D721Med (cell line): ENCODE data around the gene SPO11.

Experiments used
- DNase-seq: peaks from one replicate; pipeline ENCODE4 v3.0.0; 2011; ENCODE audit warnings: low spot score; ENCODE audit not compliant: insufficient read length
- FAIRE-seq: peaks from 2 replicates; lab custom pipeline; 2011; peaks lifted over from hg19 to GRCh38; lab: Jason Lieb, UNC
- CTCF ChIP-seq: IDR thresholded peaks from 2 replicates; pipeline ENCODE4 v1.5.1; 2012; ENCODE audit warnings: mild to moderate bottlenecking, control low read depth; ENCODE audit not compliant: insufficient read depth; ENCODE audit errors: missing control alignments

Gene SPO11

DNA sequence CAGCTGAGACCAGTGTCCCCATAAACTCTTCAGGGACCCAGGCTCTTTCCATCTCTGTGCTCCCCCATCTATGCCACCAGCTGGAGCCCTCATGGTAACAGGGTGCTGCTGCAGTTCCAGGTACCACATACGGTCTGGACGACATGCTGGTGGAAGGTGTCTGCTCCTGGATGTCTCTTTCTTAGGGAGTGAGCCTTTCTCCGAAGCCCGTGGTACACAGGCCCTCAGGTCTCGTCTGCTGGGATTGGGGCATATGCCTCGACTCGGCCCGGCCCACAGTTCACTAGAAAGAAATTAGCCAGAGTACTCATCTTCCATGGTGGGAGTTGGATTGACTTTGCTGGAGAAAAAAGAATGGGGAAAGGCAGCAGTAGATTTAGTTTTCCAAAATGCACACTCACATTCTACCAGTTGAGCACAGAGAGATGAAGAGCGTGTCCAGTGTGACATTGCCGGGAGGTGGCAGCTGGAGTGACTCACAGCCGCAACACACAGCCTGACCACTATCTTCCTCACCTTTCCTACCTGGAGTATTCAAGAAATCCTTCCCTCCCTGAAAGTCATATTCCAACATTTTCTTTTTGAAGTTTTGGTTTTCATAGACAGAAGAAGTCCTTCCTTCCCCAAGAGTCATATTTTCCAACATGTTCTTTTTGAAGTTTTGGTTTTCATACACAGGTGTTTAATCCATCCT lies 18.6 kb upstream of the SPO11 start:
- DNase-seq (no peak), FAIRE-seq (no peak)
- TF ChIP-seq CTCF: no peak

- DNase-seq (no peak), FAIRE-seq (no peak)
- TF ChIP-seq CTCF: no peak
Measured at GRCh38 chr20:57312138-57312537, 17.5 kb upstream of the SPO11 start.

- FAIRE-seq (no peak), DNase-seq (no peak)
- no peak for TF ChIP-seq CTCF
Measured at GRCh38 chr20:57313230-57313629, 16.4 kb upstream of the SPO11 start.

GRCh38 chr20:57313951-57314350 lies 15.7 kb upstream of the SPO11 start:
- DNase-seq: no peak
- no peak for TF ChIP-seq CTCF
- FAIRE-seq: no peak

- FAIRE-seq (no peak), DNase-seq (no peak)
- no peak for TF ChIP-seq CTCF
Measured at GRCh38 chr20:57315083-57315975, 14.3 kb upstream of the SPO11 start.

GRCh38 chr20:57315976-57316480 lies 13.6 kb upstream of the SPO11 start:
- DNase-seq (no peak), FAIRE-seq (no peak)
- TF ChIP-seq CTCF: no peak
